Thoracic aorta (tissue), 2 donors: ENCODE results near the gene CDH20. TPM values are rescaled to one million over a fixed set of nuclear protein-coding genes. Genes with fewer than 3 reads are reported as not detected.

Experiments
- ATAC-seq: fragments of 150-250 bp; one replicate; pipeline ENCODE4 v1.8.0; 2017; ENCODE audit warnings: low read depth; ENCODE audit not compliant: insufficient number of reproducible peaks, low FRiP score
- DNase-seq: peaks from one replicate; pipeline ENCODE4 v3.0.0-alpha.2; 2020; ENCODE audit warnings: low spot score
- H3K27ac ChIP-seq, 2 donors: fragments of 200-600 bp; sonication (generic); 1 replicate in 1 of 2; 2 replicates in 1 of 2; pipeline ENCODE4 v1.5.1; 2016; ENCODE audit warnings: mild to moderate bottlenecking in 2 of 2, moderate library complexity in 2 of 2
- H3K27me3 ChIP-seq: fragments of 200-600 bp; sonication (generic); replicated peaks from 2 replicates; pipeline ENCODE4 v1.6.0; 2016; ENCODE audit warnings: mild to moderate bottlenecking; ENCODE audit not compliant: insufficient read depth
- H3K36me3 ChIP-seq: fragments of 200-600 bp; sonication (generic); one replicate; pipeline ENCODE4 v1.5.1; 2016
- H3K4me1 ChIP-seq, 2 donors: fragments of 200-600 bp; sonication (generic); 1 replicate in 1 of 2; 2 replicates in 1 of 2; pipeline versions ENCODE4 v1.5.1 to v1.6.0; 2016; ENCODE audit warnings: low read depth in 2 of 2, mild to moderate bottlenecking in 1 of 2; ENCODE audit not compliant: control insufficient read depth in 1 of 2
- H3K4me3 ChIP-seq: fragments of 200-600 bp; sonication (generic); 2 replicates; pipeline ENCODE4 v1.5.1; 2016; ENCODE audit warnings: mild to moderate bottlenecking
- H3K9me3 ChIP-seq: fragments of 200-600 bp; sonication (generic); 2 replicates; pipeline ENCODE4 v1.5.1; 2016
- CTCF ChIP-seq: fragments of 200-600 bp; sonication (generic); IDR thresholded peaks from one replicate; pipeline ENCODE4 v1.5.1; 2019; ENCODE audit warnings: antibody characterized with exemption
- total RNA-seq, 2 donors: library from RNA; depleted of rRNA; stranded (reverse); fragments of >200 nt; gene quantifications; one replicate each; pipeline versions ENCODE4 v1.1.0 to v1.2.3, GENCODE V29; 2016

The CDH20 gene
- total RNA-seq, 2 donors from 2014 or later = 0.54 TPM; not detected in 1

GRCh38 chr18:61572084-61572655 lies 238.9 kb downstream of the CDH20 start:
- Histone ChIP-seq H3K36me3 (no peaks in the 10 kb centered on the region), H3K27me3 (no peaks in the 10 kb centered on the region), H3K4me3 (no peak overlapping the region), H3K27ac (no peak overlapping the region), H3K4me1 (peaks cover 5 to 13% of the 10 kb centered on the region in 2 donors), H3K9me3 (no peaks in the 10 kb centered on the region)
- no peak for DNase-seq
- ATAC-seq = no peak
- TF ChIP-seq CTCF = no peak

GRCh38 chr18:61572871-61573270 lies 239.6 kb downstream of the CDH20 start:
- Histone ChIP-seq H3K4me1 (peaks cover 5 to 13% of the 10 kb centered on the region in 2 donors), H3K9me3 (no peaks in the 10 kb centered on the region), H3K27ac (no peak overlapping the region), H3K27me3 (no peaks in the 10 kb centered on the region), H3K36me3 (no peaks in the 10 kb centered on the region), H3K4me3 (no peak overlapping the region)
- TF ChIP-seq CTCF = no peak
- DNase-seq (no peak), ATAC-seq (no peak)

- no peaks in the 10 kb centered on the region for H3K9me3 ChIP-seq
- no peaks in the 10 kb centered on the region for H3K36me3 ChIP-seq
- ATAC-seq (no peak), DNase-seq (no peak)
- no peak overlapping the region for H3K27ac ChIP-seq
- no peaks in the 10 kb centered on the region for H3K27me3 ChIP-seq
- H3K4me3 ChIP-seq = no peak overlapping the region
- peaks cover under 1 to 5% of the 10 kb centered on the region in 2 donors for H3K4me1 ChIP-seq
- no peak for TF ChIP-seq CTCF
Measured at GRCh38 chr18:61574665-61575064, 241.4 kb downstream of the CDH20 start.

GRCh38 chr18:61575419-61575818 lies 242.2 kb downstream of the CDH20 start:
- ATAC-seq = no peak
- H3K4me3 ChIP-seq = no peak overlapping the region

GRCh38 chr18:61578846-61579245 lies 245.6 kb downstream of the CDH20 start:
- H3K27me3 ChIP-seq = no peaks in the 10 kb centered on the region
- no peak for DNase-seq
- no peak overlapping the region for H3K27ac ChIP-seq
- ATAC-seq = no peak
- H3K4me1 ChIP-seq = peaks cover 0 to 22% of the 10 kb centered on the region in 2 donors
- no peaks in the 10 kb centered on the region for H3K9me3 ChIP-seq
- H3K4me3 ChIP-seq = no peak overlapping the region
- TF ChIP-seq CTCF = no peak
- H3K36me3 ChIP-seq = no peaks in the 10 kb centered on the region

More at GRCh38 chr18:61575419-61575818, 242.2 kb downstream of the CDH20 start:
- DNase-seq = no peak
- Histone ChIP-seq H3K27ac (no peak overlapping the region), H3K4me1 (peaks cover 0 to 4% of the 10 kb centered on the region in 2 donors), H3K9me3 (no peaks in the 10 kb centered on the region), H3K27me3 (no peaks in the 10 kb centered on the region), H3K36me3 (no peaks in the 10 kb centered on the region)
- no peak for TF ChIP-seq CTCF
